Measurements from ENCODE around the gene RIPK1. TPM values are rescaled to one million over a fixed set of nuclear protein-coding genes. Genes with fewer than 3 reads are reported as not detected.
A peak's percentile ranks its signal among the peaks of the same experiment; 100 is the strongest.

Gene RIPK1
- total and polyA plus RNA-seq, 4 donors: 9.9 to 27.3 (median 22.5) TPM

GRCh38 chr6:3085074-3085473 lies 16.8 kb downstream of the RIPK1 start:
- ATAC-seq (ENCODE audit: low FRiP score) (no peak), DNase-seq (no peak)
- Histone ChIP-seq H3K4me3 (ENCODE audit: low read length in 2 of 2) (no peak overlapping the region), H3K27ac (ENCODE audit: low read depth in 1 of 2, low read length in 2 of 2) (no peak overlapping the region), H3K27me3 (ENCODE audit: control insufficient read depth in 1 of 2, insufficient read depth in 2 of 2, low read length in 1 of 2) (no peaks in the 10 kb centered on the region), H3K9me3 (ENCODE audit: control insufficient read depth, low read length) (no peaks in the 10 kb centered on the region), H3K4me1 (ENCODE audit: control insufficient read depth in 1 of 2, insufficient read depth in 2 of 2, low read length in 2 of 2) (no peaks in the 10 kb centered on the region), H3K36me3 (ENCODE audit: control insufficient read depth in 1 of 2, insufficient read depth in 2 of 2, low read length in 1 of 2) (peaks cover 9 to 13% of the 10 kb centered on the region in 2 donors)
- intact Hi-C loops (cut with DNase I): no loop called here
- 96 to 97% methylated on average over 4 of the region's 4 CpGs for WGBS, 2 donors

GRCh38 chr6:3086282-3086946 lies 18.1 kb downstream of the RIPK1 start:
- no peak overlapping the region for H3K4me3 ChIP-seq (ENCODE audit: low read length in 2 of 2)
- H3K4me1 ChIP-seq (ENCODE audit: control insufficient read depth in 1 of 2, insufficient read depth in 2 of 2, low read length in 2 of 2): no peaks in the 10 kb centered on the region
- no peak overlapping the region for H3K27ac ChIP-seq (ENCODE audit: low read depth in 1 of 2, low read length in 2 of 2)
- no peaks in the 10 kb centered on the region for H3K27me3 ChIP-seq (ENCODE audit: control insufficient read depth in 1 of 2, insufficient read depth in 2 of 2, low read length in 1 of 2)
- DNase-seq (no peak), ATAC-seq (ENCODE audit: low FRiP score) (no peak)
- peaks cover 9 to 13% of the 10 kb centered on the region in 2 donors for H3K36me3 ChIP-seq (ENCODE audit: control insufficient read depth in 1 of 2, insufficient read depth in 2 of 2, low read length in 1 of 2)
- intact Hi-C loops (cut with DNase I): no loop called here
- WGBS, 2 donors: 53 to 57% methylated on average over 7 of the region's 7 CpGs
- H3K9me3 ChIP-seq (ENCODE audit: control insufficient read depth, low read length): no peaks in the 10 kb centered on the region

- Histone ChIP-seq H3K4me1 (ENCODE audit: control insufficient read depth in 1 of 2, insufficient read depth in 2 of 2, low read length in 2 of 2) (no peaks in the 10 kb centered on the region), H3K9me3 (ENCODE audit: control insufficient read depth, low read length) (no peaks in the 10 kb centered on the region), H3K27ac (ENCODE audit: low read depth in 1 of 2, low read length in 2 of 2) (no peak overlapping the region), H3K4me3 (ENCODE audit: low read length in 2 of 2) (no peak overlapping the region), H3K27me3 (ENCODE audit: control insufficient read depth in 1 of 2, insufficient read depth in 2 of 2, low read length in 1 of 2) (no peaks in the 10 kb centered on the region), H3K36me3 (ENCODE audit: control insufficient read depth in 1 of 2, insufficient read depth in 2 of 2, low read length in 1 of 2) (peaks cover 6 to 11% of the 10 kb centered on the region in 2 donors)
- peak in 1 of 2 donors; percentile 59 for DNase-seq
- 77 to 84% methylated on average over 4 of the region's 4 CpGs for WGBS, 2 donors
- ATAC-seq (ENCODE audit: low FRiP score): peak; percentile 76
- intact Hi-C loops (cut with DNase I): no loop called here
Measured at GRCh38 chr6:3088446-3088845, 20.2 kb downstream of the RIPK1 start.

GRCh38 chr6:3088968-3089367 lies 20.7 kb downstream of the RIPK1 start:
- no peak for ATAC-seq (ENCODE audit: low FRiP score)
- Histone ChIP-seq H3K4me3 (ENCODE audit: low read length in 2 of 2) (no peak overlapping the region), H3K27ac (ENCODE audit: low read depth in 1 of 2, low read length in 2 of 2) (peak overlapping the region in 1 of 2 donors; percentile 11), H3K9me3 (ENCODE audit: control insufficient read depth, low read length) (no peaks in the 10 kb centered on the region), H3K27me3 (ENCODE audit: control insufficient read depth in 1 of 2, insufficient read depth in 2 of 2, low read length in 1 of 2) (no peaks in the 10 kb centered on the region), H3K4me1 (ENCODE audit: control insufficient read depth in 1 of 2, insufficient read depth in 2 of 2, low read length in 2 of 2) (no peaks in the 10 kb centered on the region), H3K36me3 (ENCODE audit: control insufficient read depth in 1 of 2, insufficient read depth in 2 of 2, low read length in 1 of 2) (peaks cover 4 to 12% of the 10 kb centered on the region in 2 donors)
- DNase-seq: no peak
- WGBS, 2 donors: 32 to 39% methylated on average over 4 of the region's 4 CpGs
- intact Hi-C loops (cut with DNase I): no loop called here

- DNase-seq (no peak), ATAC-seq (ENCODE audit: low FRiP score) (no peak)
- H3K36me3 ChIP-seq (ENCODE audit: control insufficient read depth in 1 of 2, insufficient read depth in 2 of 2, low read length in 1 of 2): peaks cover 4 to 11% of the 10 kb centered on the region in 2 donors
Measured at GRCh38 chr6:3090013-3090412, 21.7 kb downstream of the RIPK1 start.

GRCh38 chr6:3094815-3095214 lies 26.5 kb downstream of the RIPK1 start:
- Histone ChIP-seq H3K9me3 (ENCODE audit: control insufficient read depth, low read length) (no peaks in the 10 kb centered on the region), H3K36me3 (ENCODE audit: control insufficient read depth in 1 of 2, insufficient read depth in 2 of 2, low read length in 1 of 2) (peaks cover 3 to 10% of the 10 kb centered on the region in 2 donors), H3K4me1 (ENCODE audit: control insufficient read depth in 1 of 2, insufficient read depth in 2 of 2, low read length in 2 of 2) (no peaks in the 10 kb centered on the region), H3K4me3 (ENCODE audit: low read length in 2 of 2) (no peak overlapping the region), H3K27ac (ENCODE audit: low read depth in 1 of 2, low read length in 2 of 2) (no peak overlapping the region), H3K27me3 (ENCODE audit: control insufficient read depth in 1 of 2, insufficient read depth in 2 of 2, low read length in 1 of 2) (no peaks in the 10 kb centered on the region)
- WGBS, 2 donors: 94 to 96% methylated on average over 2 of the region's 2 CpGs
- ATAC-seq (ENCODE audit: low FRiP score) (no peak), DNase-seq (no peak)
- intact Hi-C loops (cut with DNase I): no loop called here

More at GRCh38 chr6:3090013-3090412, 21.7 kb downstream of the RIPK1 start:
- WGBS, 2 donors: 84 to 85% methylated on average over 4 of the region's 4 CpGs
- Histone ChIP-seq H3K27me3 (ENCODE audit: control insufficient read depth in 1 of 2, insufficient read depth in 2 of 2, low read length in 1 of 2) (no peaks in the 10 kb centered on the region), H3K4me3 (ENCODE audit: low read length in 2 of 2) (no peak overlapping the region), H3K9me3 (ENCODE audit: control insufficient read depth, low read length) (no peaks in the 10 kb centered on the region), H3K4me1 (ENCODE audit: control insufficient read depth in 1 of 2, insufficient read depth in 2 of 2, low read length in 2 of 2) (no peaks in the 10 kb centered on the region), H3K27ac (ENCODE audit: low read depth in 1 of 2, low read length in 2 of 2) (no peak overlapping the region)
- intact Hi-C loops (cut with DNase I): no loop called here

GRCh38 chr6:3102875-3103274 lies 34.6 kb downstream of the RIPK1 start:
- Histone ChIP-seq H3K27me3 (ENCODE audit: control insufficient read depth in 1 of 2, insufficient read depth in 2 of 2, low read length in 1 of 2) (no peaks in the 10 kb centered on the region), H3K4me3 (ENCODE audit: low read length in 2 of 2) (no peak overlapping the region), H3K36me3 (ENCODE audit: control insufficient read depth in 1 of 2, insufficient read depth in 2 of 2, low read length in 1 of 2) (peaks cover 7 to 9% of the 10 kb centered on the region in 2 donors), H3K4me1 (ENCODE audit: control insufficient read depth in 1 of 2, insufficient read depth in 2 of 2, low read length in 2 of 2) (no peaks in the 10 kb centered on the region), H3K27ac (ENCODE audit: low read depth in 1 of 2, low read length in 2 of 2) (no peak overlapping the region), H3K9me3 (ENCODE audit: control insufficient read depth, low read length) (no peaks in the 10 kb centered on the region)
- no peak for ATAC-seq (ENCODE audit: low FRiP score)
- WGBS, 2 donors: 87 to 91% methylated on average over 3 of the region's 3 CpGs
- DNase-seq: no peak
- intact Hi-C loops (cut with DNase I): no loop called here

GRCh38 chr6:3108746-3109414 lies 40.6 kb downstream of the RIPK1 start:
- Histone ChIP-seq H3K27me3 (ENCODE audit: control insufficient read depth in 1 of 2, insufficient read depth in 2 of 2, low read length in 1 of 2) (no peaks in the 10 kb centered on the region), H3K9me3 (ENCODE audit: control insufficient read depth, low read length) (no peaks in the 10 kb centered on the region), H3K27ac (ENCODE audit: low read depth in 1 of 2, low read length in 2 of 2) (no peak overlapping the region), H3K4me1 (ENCODE audit: control insufficient read depth in 1 of 2, insufficient read depth in 2 of 2, low read length in 2 of 2) (no peaks in the 10 kb centered on the region), H3K36me3 (ENCODE audit: control insufficient read depth in 1 of 2, insufficient read depth in 2 of 2, low read length in 1 of 2) (peaks cover 8% of the 10 kb centered on the region in 2 donors), H3K4me3 (ENCODE audit: low read length in 2 of 2) (no peak overlapping the region)
- 88 to 89% methylated on average over 10 of the region's 10 CpGs for WGBS, 2 donors
- DNase-seq: no peak
- intact Hi-C loops (cut with DNase I): no loop called here
- peak; percentile 39 for ATAC-seq (ENCODE audit: low FRiP score)

GRCh38 chr6:3109761-3110160 lies 41.5 kb downstream of the RIPK1 start:
- ATAC-seq (ENCODE audit: low FRiP score) (no peak), DNase-seq (no peak)
- Histone ChIP-seq H3K4me3 (ENCODE audit: low read length in 2 of 2) (no peak overlapping the region), H3K36me3 (ENCODE audit: control insufficient read depth in 1 of 2, insufficient read depth in 2 of 2, low read length in 1 of 2) (peaks cover 5 to 8% of the 10 kb centered on the region in 2 donors), H3K27ac (ENCODE audit: low read depth in 1 of 2, low read length in 2 of 2) (no peak overlapping the region), H3K9me3 (ENCODE audit: control insufficient read depth, low read length) (no peaks in the 10 kb centered on the region), H3K4me1 (ENCODE audit: control insufficient read depth in 1 of 2, insufficient read depth in 2 of 2, low read length in 2 of 2) (no peaks in the 10 kb centered on the region), H3K27me3 (ENCODE audit: control insufficient read depth in 1 of 2, insufficient read depth in 2 of 2, low read length in 1 of 2) (no peaks in the 10 kb centered on the region)
- 84 to 89% methylated on average over 3 of the region's 3 CpGs for WGBS, 2 donors
- intact Hi-C loops (cut with DNase I): loop anchor here in 1 of 2 donors (5.0 kb wide), 1 partner anchor 32 kb away; no protein-coding TSS in a partner anchor

All from aorta (tissue), 5 donors.